Embryonic facial prominence (tissue), 1 donor: ENCODE data around the gene HADHA.
"Not testable (repeated sequence)": the region's sequence is repeated elsewhere in the genome, so short reads cannot be mapped to it uniquely, and the experiment has no call there.

ENCODE experiments used
- DNase-seq: peaks from one replicate; pipeline ENCODE4 v3.0.0-alpha.2; 2016; ENCODE audit errors: extremely low spot score

HADHA gene

DNA sequence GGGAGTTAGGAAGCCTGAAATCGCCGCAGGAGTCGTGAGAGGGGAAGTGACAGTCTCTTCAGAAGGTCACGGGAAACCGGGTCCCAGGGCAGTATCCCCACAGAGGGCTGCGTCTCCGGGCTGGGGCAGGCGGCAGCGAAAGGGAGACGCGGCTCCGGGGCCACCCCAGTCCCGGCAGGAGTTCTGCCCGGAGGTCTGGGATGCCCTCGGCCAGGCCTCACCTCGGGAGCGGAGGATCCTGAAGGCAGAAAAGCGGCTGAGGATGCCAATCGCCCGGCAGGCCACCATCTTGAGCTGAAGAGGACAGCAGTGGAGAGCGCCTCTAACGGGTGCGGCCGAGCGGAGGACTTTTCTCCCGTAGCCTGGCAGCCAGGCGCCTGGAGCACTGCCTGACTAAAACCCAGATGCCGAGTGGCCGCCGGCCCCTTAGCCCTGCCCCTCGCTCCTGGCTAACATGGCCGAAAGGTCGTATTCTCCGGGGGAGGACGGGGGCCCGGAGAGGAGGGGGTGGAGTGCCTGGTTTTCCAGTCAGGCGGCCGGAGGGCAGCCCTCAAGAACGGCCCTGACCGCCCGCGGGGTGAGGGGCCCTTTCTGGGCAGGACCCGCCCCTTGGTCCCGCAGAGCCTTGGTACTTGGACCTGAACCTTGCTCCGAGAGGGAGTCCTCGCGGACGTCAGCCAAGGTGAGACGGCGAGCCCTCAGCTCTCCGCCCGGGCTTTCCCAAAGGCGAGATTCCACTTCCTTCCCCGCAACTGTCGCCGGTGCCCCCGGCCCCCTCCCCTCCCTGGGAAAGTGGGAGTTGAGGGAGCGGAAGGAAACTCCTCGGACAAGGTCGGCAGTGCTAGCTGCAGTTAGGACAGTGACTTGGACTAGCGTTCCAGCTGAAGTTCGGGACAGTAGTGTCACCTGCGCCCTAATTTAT, at the start of gene HADHA, which contains the start of gene HADHB:
TSS of gene HADHA (minus strand) at position 324 of the 922 bp plus-strand sequence. CDS start at position 288, 36 bp downstream.
TSS of gene HADHB (plus strand) at position 631 of the 922 bp plus-strand sequence. CDS start 9,316 bp downstream, outside the sequence.
- peak; percentile 90 for DNase-seq

GRCh38 chr2:26292646-26293045, 48.2 kb upstream of the HADHA start:
- DNase-seq: no peak

- DNase-seq: no peak
Observed at GRCh38 chr2:26290001-26290400, 45.6 kb upstream of the HADHA start.

- no peak for DNase-seq
Observed at GRCh38 chr2:26285931-26286330, 41.5 kb upstream of the HADHA start.

GRCh38 chr2:26284132-26284531, 39.7 kb upstream of the HADHA start:
- no peak for DNase-seq

GRCh38 chr2:26283606-26284005, 39.2 kb upstream of the HADHA start:
- DNase-seq: no peak

DNA sequence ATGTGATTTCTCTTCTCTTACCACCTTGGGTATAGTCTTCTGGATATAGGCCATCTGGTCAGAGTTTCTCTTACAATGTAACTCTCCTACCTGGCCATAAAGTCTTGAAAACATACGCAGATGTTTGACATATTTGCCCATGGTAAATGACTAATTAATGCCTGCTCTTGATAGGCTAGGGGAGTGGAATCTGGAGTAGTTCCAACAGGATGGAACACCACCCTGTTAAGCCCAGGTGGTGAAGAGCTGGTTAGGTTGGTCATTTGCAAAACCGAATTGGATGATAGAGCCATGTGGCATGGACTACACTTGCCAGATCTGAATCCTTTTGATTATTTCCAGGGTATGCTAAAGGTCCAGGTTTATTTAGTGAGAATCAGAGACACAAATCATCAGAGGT, 36.8 kb upstream of the HADHA start:
- DNase-seq: no peak

DNA sequence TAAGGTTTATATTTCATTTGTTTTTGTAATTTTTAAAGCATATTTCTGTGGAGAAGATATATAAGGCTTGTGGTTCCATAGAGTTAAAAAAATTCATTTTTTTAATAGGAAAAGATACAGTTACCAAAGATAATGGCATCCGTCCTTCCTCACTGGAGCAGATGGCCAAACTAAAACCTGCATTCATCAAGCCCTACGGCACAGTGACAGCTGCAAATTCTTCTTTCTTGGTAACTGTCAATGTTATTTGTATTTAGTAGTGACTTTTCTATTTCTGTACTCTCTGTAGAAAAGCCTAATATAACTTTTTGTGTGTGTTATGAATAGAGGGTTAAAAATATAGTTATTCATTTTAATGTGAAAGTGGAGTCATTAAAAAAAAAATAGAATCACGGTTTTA, 35.5 kb upstream of the HADHA start:
- no peak for DNase-seq

DNA sequence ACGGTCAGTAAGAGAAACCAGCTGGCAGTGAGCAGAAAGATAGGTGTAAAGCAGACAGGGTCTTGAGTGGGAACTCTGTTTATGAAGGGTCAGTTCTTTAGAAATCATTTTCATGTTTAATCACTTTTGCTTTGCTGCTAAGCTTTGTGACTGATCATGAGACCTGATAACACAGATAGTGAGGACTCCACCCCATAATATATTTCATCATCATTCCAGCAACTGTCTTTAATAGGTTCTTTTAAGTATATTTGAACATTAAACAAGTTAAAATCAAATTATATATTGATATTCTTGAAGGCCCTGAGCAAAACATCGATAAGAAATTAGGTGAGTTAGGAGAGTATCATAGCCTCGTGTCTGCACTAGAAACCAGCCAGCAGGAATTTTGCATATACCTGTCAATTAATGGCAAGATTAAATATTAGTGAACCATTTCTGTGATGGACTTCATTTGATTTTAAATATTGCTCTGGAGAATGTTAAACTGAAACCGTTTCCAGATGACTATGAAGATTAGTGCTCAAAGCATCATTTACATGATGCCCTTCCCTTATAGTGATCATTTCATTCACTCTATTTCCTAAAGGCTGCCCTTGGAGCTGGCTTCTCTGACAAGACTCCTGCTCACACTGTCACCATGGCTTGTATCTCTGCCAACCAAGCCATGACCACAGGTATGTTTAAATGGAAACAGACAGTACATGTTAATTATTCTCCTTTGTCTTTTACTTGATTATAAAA, 32.2 kb upstream of the HADHA start:
- DNase-seq: no peak

- DNase-seq: no peak
Observed at GRCh38 chr2:26274058-26274613, 29.7 kb upstream of the HADHA start.

GRCh38 chr2:26273501-26273900, 29.1 kb upstream of the HADHA start:
- no peak for DNase-seq

DNA sequence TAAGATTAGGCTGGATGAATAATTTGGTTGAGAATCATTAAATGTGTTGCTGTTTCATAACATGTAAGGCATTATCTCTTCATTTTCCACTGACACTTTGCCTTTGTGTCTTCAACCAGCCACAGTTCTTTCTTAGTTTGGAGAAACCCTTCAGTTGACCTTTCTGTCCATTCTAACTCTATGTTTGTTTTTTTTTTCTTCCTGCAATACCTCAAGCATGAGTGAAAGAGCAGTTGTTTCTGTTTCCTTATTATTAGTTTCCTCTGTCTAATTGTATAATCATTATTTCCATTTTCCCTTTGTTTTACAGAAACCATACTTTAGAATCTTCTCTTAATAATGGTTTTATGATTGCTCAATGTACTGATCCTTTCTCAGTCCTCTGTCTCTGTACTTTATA, 25.9 kb upstream of the HADHA start:
- DNase-seq: no peak

DNA sequence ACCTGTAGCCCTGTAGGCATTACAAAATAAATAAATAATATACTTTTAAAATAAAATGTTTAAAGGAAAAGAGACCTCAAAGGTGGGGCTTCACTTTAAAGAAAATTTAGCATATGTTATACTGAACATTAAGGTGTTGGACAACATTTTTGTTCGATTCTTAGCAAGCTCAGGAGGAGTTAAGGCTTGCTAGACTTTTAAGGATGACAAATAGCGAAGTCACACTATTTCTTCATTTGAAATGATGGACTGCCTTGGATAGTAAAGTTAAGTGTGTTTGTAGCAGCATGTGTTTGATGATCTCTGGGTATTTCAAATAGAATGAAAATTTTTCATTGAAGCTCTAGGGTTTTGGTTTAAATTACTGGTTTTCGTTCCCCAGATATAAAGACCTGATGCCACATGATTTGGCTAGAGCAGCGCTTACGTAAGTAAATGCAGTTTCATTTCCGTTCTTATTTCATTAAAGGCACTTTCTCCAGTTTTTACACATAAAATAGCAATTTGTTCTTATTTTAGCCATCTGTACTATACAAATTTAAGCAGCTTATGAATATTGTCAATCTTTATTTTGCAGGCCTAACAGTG, 25.2 kb upstream of the HADHA start:
- DNase-seq: no peak

- not testable (repeated sequence) for DNase-seq
Observed at GRCh38 chr2:26268670-26269385, 24.4 kb upstream of the HADHA start.

GRCh38 chr2:26268213-26268612, 23.8 kb upstream of the HADHA start:
- DNase-seq: no peak

DNA sequence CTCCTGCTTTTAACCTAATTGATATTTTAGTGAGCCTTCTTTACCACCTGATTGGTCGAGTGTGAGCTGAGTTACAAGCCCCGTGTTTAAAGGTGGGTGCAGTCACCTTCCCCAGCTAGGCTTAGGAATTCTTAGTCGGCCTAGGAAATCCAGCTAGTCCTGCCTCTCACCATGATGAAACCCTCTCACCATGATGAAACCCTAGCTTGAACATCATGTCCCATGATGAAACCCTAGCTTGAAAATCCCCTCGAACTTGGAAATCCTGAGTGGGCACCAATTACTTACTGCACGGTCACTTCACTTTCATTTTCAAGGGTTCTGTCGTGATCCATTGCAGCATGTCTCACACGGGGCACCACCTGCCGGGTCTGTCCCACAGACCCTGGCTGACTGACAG, 14.4 kb upstream of the HADHA start:
- DNase-seq: not testable (repeated sequence)

DNA sequence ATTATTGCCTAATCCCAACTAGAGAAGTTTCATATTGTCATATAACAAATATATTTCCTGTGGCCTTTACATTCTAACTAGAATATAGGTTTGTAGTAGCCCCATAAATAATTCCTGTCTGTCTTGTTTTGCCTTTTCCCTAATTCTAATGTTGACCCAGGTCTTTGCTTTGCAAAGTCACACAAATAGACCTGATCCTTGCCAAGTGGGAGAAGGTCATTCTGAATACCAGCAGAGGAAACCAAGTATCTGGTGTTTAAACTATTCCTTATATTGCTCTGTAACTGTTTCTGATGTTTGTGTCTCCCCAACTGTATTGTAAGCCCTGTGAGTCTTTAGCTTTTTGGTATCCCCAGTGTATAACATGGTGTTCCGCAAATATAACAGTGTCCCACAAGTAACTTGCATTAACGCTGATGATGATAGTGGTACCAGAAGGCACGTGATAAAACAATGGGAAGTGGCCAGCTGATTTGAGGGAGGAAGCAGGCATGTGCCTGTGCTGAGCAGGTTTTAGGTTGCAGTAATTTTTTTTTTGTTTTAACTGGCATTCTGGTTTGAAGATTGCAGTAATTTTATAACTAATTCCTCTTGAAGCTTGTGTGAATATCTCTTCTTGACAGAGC, 11.4 kb upstream of the HADHA start:
- no peak for DNase-seq

GRCh38 chr2:26251893-26252292, 7.5 kb upstream of the HADHA start:
- DNase-seq: no peak

DNA sequence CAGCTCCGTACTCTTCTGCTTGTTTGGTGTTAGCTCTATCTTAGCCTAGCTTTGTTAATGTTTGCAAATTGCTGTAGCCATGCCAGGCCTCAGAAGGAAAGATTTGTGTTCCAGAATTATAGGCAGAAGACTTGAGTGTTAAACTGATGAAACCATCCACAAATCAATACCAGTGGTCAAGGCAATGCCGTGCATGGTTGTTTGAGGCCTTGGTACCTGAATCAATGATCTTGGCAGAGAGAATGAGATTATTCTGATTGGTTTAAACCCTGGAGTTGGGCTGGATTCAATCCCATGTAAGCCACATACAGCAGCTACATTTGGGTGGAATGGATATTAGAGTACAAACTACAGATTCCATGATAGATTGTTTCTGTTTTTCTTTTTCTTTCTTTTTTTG, 5.2 kb upstream of the HADHA start:
- no peak for DNase-seq

- DNase-seq: no peak
Observed at GRCh38 chr2:26246818-26247217, 2.4 kb upstream of the HADHA start.

DNA sequence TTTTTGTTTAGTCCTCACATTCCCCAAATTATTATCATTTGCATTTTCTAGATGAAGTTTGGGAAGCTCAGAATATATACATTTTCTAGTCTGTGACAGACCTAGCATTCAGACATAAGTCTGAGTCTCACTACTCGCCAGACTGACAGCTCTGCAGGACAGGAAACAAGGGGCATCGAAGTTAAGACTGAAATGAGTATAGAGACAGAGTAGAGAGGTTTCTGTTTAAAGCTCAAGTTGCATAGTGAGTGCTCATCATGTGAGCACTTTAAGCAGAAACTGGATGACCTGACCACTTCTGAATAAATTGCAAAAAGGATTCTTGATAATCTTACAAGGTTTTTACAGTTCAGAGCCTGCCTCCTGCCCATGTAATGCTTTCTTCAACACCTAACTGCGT, 1.4 kb upstream of the HADHA start:
- no peak for DNase-seq
